HepG2 (cell line): ENCODE measurements around the gene PDK2. TPM values are rescaled to one million over a fixed set of nuclear protein-coding genes. Genes with fewer than 3 reads are reported as not detected.

ENCODE experiments used
- KAT7 ChIP-seq: IDR thresholded peaks from 2 replicates; pipeline ENCODE4 v1.6.1; 2018; ENCODE audit warnings: borderline replicate concordance, missing compliant biosample characterization
- KDM5B ChIP-seq: sonication (generic); formaldehyde crosslinking; IDR thresholded peaks from 2 replicates; pipeline ENCODE4 v1.4.0; 2020; ENCODE audit warnings: missing genetic modification reagents, mild to moderate bottlenecking, borderline replicate concordance
- NRL ChIP-seq: sonication (generic); formaldehyde crosslinking; IDR thresholded peaks from 2 replicates; pipeline ENCODE4 v1.5.0; 2020; ENCODE audit warnings: missing genetic modification reagents, mild to moderate bottlenecking, moderate library complexity, borderline replicate concordance
- SNAI1 ChIP-seq: sonication (generic); formaldehyde crosslinking; IDR thresholded peaks from 2 replicates; pipeline ENCODE4 v1.5.0; 2020; ENCODE audit warnings: mild to moderate bottlenecking, missing genetic modification reagents, borderline replicate concordance
- TCF7L2 ChIP-seq: IDR thresholded peaks from 2 replicates; pipeline ENCODE4 v1.6.1; 2011; ENCODE audit warnings: mild to moderate bottlenecking, low read depth, low read length, moderate library complexity
- ZBTB3 ChIP-seq: sonication (generic); formaldehyde crosslinking; IDR thresholded peaks from 2 replicates; pipeline ENCODE4 v1.4.0; 2020; ENCODE audit warnings: low read depth, mild to moderate bottlenecking, moderate library complexity, missing genetic modification reagents, borderline replicate concordance
- ZNF468 ChIP-seq: sonication (generic); formaldehyde crosslinking; IDR thresholded peaks from 2 replicates; pipeline ENCODE4 v1.8.0; 2022; ENCODE audit warnings: mild to moderate bottlenecking, moderate library complexity, missing genetic modification reagents
- polyA plus RNA-seq, 8 experiments: library from polyadenylated mRNA; depleted of rRNA in 3 of 8; stranded (reverse) in 7 of 8; unstranded in 1 of 8; fragments of >200 nt; fragmentation: Illumina TruSeq in 4 of 8; extraction: Trizol in 4 of 8; gene quantifications; 2 replicates each; pipeline versions ENCODE4 v1.2.1 to v1.2.3, GENCODE V29; 2011 to 2016; ENCODE audit warnings: low read depth in 4 of 8, missing spikeins in 1 of 8, mixed read lengths in 1 of 8; ENCODE audit not compliant: insufficient read depth in 1 of 8
- total RNA-seq, 5 experiments: library from RNA; depleted of rRNA; stranded (reverse); fragments of >200 nt; fragmentation: Illumina TruSeq; extraction: Trizol; gene quantifications; 2 replicates each; pipeline ENCODE4 v1.2.3, GENCODE V29; 2016; ENCODE audit warnings: low read depth in 1 of 5
- TF ChIP-seq, protein P1 (sequence below), 2 experiments: sonication (generic) in 1 of 2; formaldehyde crosslinking in 1 of 2; IDR thresholded peaks; 2 replicates each; pipeline versions ENCODE4 v1.5.1 to v1.6.1; 2011 to 2020; ENCODE audit warnings: borderline replicate concordance in 1 of 2, low read depth in 1 of 2, low read length in 1 of 2, mild to moderate bottlenecking in 1 of 2, missing genetic modification reagents in 1 of 2, moderate library complexity in 1 of 2
- TF ChIP-seq, protein P2 (sequence below): sonication (generic); formaldehyde crosslinking; IDR thresholded peaks from 2 replicates; pipeline ENCODE4 v1.4.0; 2020; ENCODE audit warnings: missing genetic modification reagents, borderline replicate concordance
- TF ChIP-seq, protein P3 (sequence below): IDR thresholded peaks from 2 replicates; pipeline ENCODE4 v1.6.1; 2016; ENCODE audit warnings: low read depth, missing genetic modification reagents, missing compliant biosample characterization
- TF ChIP-seq, protein P4 (sequence below): sonication (generic); formaldehyde crosslinking; conservative IDR thresholded peaks from 2 replicates; pipeline ENCODE4 v1.4.0; 2020; ENCODE audit warnings: missing genetic modification reagents
- TF ChIP-seq, protein P5 (sequence below), 2 experiments: sonication (generic) in 1 of 2; formaldehyde crosslinking in 1 of 2; IDR thresholded peaks; 2 replicates each; pipeline versions ENCODE4 v1.4.0 to v1.6.1; 2018 to 2020; ENCODE audit warnings: missing genetic modification reagents in 2 of 2, borderline replicate concordance in 1 of 2, low read depth in 1 of 2, mild to moderate bottlenecking in 1 of 2, missing biosample characterization in 1 of 2

Gene PDK2
- total and polyA plus RNA-seq, 2 of the 13 experiments (the other 11 are each of a cell fraction or from before 2014, with no cell fraction given): 18.5 to 59.7 TPM

DNA sequence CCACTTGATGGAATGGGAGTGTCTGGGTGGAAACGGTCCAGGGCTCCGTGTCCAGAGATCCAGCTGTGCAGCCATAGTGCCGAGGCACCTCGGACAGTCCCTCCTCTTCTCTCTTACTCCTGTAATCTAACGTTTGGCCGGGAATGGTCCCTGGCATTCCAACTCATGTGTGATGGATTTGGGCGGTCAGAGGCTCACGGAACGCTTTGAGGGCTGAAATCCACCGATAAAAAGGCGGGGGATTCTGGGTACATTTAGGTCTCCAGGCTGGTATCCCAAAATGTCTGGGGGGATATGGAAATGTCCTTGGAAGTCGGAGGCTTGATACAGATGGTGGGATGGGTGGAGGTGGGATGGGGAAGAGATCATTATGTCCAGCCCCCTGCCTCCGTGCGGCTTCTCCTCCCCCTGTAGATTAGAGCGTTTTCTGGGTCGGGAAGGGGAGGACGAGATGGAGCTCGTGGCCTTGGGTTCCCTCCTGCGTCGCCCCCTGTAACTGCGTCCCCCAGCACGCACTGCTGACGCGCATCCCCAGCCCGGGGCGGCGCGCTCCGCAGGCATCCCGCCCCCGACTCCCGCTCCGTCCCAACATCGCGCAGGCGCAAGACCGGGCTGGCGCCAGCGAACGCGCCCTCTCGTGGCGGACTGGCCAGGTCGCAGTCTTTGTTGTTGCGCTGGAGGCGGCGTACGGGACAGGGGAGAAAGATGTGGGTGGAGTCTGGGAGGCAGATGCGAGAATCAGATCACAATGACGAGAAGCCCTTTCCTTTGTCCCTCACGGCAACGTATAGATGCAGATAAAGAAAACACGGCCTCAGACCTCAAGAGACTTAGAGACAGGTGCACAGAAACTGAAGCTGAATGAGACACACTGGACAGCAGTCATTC is 66.1 kb downstream of the PDK2 start (continued):
- TF ChIP-seq, protein P1, sequence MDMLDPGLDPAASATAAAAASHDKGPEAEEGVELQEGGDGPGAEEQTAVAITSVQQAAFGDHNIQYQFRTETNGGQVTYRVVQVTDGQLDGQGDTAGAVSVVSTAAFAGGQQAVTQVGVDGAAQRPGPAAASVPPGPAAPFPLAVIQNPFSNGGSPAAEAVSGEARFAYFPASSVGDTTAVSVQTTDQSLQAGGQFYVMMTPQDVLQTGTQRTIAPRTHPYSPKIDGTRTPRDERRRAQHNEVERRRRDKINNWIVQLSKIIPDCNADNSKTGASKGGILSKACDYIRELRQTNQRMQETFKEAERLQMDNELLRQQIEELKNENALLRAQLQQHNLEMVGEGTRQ (IDR thresholded peaks at IDR 0.05; ENCODE audit: low read depth, low read length): no peak
- TF ChIP-seq, protein P1 (CRISPR knock-in tag; IDR thresholded peaks at IDR 0.05; ENCODE audit: borderline replicate concordance): no peak
- TF ChIP-seq, protein P2, sequence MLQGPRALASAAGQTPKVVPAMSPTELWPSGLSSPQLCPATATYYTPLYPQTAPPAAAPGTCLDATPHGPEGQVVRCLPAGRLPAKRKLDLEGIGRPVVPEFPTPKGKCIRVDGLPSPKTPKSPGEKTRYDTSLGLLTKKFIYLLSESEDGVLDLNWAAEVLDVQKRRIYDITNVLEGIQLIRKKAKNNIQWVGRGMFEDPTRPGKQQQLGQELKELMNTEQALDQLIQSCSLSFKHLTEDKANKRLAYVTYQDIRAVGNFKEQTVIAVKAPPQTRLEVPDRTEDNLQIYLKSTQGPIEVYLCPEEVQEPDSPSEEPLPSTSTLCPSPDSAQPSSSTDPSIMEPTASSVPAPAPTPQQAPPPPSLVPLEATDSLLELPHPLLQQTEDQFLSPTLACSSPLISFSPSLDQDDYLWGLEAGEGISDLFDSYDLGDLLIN: no peak
- TF ChIP-seq KAT7 (CRISPR knock-in tag): no peak; the same call in 1 of the 2 replicates
- TF ChIP-seq NRL (CRISPR knock-in tag): no peak; the same call in 1 of the 2 replicates
- TF ChIP-seq, protein P3, sequence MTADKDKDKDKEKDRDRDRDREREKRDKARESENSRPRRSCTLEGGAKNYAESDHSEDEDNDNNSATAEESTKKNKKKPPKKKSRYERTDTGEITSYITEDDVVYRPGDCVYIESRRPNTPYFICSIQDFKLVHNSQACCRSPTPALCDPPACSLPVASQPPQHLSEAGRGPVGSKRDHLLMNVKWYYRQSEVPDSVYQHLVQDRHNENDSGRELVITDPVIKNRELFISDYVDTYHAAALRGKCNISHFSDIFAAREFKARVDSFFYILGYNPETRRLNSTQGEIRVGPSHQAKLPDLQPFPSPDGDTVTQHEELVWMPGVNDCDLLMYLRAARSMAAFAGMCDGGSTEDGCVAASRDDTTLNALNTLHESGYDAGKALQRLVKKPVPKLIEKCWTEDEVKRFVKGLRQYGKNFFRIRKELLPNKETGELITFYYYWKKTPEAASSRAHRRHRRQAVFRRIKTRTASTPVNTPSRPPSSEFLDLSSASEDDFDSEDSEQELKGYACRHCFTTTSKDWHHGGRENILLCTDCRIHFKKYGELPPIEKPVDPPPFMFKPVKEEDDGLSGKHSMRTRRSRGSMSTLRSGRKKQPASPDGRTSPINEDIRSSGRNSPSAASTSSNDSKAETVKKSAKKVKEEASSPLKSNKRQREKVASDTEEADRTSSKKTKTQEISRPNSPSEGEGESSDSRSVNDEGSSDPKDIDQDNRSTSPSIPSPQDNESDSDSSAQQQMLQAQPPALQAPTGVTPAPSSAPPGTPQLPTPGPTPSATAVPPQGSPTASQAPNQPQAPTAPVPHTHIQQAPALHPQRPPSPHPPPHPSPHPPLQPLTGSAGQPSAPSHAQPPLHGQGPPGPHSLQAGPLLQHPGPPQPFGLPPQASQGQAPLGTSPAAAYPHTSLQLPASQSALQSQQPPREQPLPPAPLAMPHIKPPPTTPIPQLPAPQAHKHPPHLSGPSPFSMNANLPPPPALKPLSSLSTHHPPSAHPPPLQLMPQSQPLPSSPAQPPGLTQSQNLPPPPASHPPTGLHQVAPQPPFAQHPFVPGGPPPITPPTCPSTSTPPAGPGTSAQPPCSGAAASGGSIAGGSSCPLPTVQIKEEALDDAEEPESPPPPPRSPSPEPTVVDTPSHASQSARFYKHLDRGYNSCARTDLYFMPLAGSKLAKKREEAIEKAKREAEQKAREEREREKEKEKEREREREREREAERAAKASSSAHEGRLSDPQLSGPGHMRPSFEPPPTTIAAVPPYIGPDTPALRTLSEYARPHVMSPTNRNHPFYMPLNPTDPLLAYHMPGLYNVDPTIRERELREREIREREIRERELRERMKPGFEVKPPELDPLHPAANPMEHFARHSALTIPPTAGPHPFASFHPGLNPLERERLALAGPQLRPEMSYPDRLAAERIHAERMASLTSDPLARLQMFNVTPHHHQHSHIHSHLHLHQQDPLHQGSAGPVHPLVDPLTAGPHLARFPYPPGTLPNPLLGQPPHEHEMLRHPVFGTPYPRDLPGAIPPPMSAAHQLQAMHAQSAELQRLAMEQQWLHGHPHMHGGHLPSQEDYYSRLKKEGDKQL (CRISPR knock-in tag): no peak
- TF ChIP-seq ZBTB3: no peak
- TF ChIP-seq, protein P4, sequence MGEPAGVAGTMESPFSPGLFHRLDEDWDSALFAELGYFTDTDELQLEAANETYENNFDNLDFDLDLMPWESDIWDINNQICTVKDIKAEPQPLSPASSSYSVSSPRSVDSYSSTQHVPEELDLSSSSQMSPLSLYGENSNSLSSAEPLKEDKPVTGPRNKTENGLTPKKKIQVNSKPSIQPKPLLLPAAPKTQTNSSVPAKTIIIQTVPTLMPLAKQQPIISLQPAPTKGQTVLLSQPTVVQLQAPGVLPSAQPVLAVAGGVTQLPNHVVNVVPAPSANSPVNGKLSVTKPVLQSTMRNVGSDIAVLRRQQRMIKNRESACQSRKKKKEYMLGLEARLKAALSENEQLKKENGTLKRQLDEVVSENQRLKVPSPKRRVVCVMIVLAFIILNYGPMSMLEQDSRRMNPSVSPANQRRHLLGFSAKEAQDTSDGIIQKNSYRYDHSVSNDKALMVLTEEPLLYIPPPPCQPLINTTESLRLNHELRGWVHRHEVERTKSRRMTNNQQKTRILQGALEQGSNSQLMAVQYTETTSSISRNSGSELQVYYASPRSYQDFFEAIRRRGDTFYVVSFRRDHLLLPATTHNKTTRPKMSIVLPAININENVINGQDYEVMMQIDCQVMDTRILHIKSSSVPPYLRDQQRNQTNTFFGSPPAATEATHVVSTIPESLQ (CRISPR knock-in tag): no peak
- TF ChIP-seq KDM5B (CRISPR knock-in tag): peak; percentile 64; the same call in 1 of the 2 replicates
- TF ChIP-seq, protein P5, sequence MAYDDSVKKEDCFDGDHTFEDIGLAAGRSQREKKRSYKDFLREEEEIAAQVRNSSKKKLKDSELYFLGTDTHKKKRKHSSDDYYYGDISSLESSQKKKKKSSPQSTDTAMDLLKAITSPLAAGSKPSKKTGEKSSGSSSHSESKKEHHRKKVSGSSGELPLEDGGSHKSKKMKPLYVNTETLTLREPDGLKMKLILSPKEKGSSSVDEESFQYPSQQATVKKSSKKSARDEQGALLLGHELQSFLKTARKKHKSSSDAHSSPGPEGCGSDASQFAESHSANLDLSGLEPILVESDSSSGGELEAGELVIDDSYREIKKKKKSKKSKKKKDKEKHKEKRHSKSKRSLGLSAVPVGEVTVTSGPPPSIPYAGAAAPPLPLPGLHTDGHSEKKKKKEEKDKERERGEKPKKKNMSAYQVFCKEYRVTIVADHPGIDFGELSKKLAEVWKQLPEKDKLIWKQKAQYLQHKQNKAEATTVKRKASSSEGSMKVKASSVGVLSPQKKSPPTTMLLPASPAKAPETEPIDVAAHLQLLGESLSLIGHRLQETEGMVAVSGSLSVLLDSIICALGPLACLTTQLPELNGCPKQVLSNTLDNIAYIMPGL (CRISPR knock-in tag; IDR thresholded peaks at IDR 0.05; ENCODE audit: borderline replicate concordance in 1 of 2, low read depth in 1 of 2): peak; percentile 92 to 95
- TF ChIP-seq TCF7L2: no peak
- TF ChIP-seq ZNF468: no peak
- no peak for TF ChIP-seq SNAI1 (CRISPR knock-in tag)
